DOHH2 (cell line): ENCODE measurements around the gene RFC4.

ENCODE experiments used
- H3F3A ChIP-seq: fragments of 200-600 bp; sonication (generic), shearing (Covaris generic); 2 replicates; pipeline ENCODE4 v1.6.0; 2016; ENCODE audit warnings: antibody characterized with exemption, mild to moderate bottlenecking; ENCODE audit not compliant: control insufficient read depth, insufficient read depth
- H3K27ac ChIP-seq: fragments of 200-600 bp; sonication (generic); 2 replicates; pipeline ENCODE4 v1.5.1; 2014; ENCODE audit warnings: low read depth, mild to moderate bottlenecking, low read length, moderate library complexity
- H3K27me3 ChIP-seq: fragments of 200-600 bp; sonication (generic); 2 replicates; pipeline ENCODE4 v1.6.1; 2014; ENCODE audit warnings: mild to moderate bottlenecking, low read length, mixed read lengths; ENCODE audit not compliant: control insufficient read depth
- H3K36me3 ChIP-seq: fragments of 200-600 bp; sonication (generic); 2 replicates; pipeline ENCODE4 v1.6.1; 2014; ENCODE audit warnings: mild to moderate bottlenecking, low read length, moderate library complexity, mixed read lengths; ENCODE audit not compliant: control insufficient read depth
- H3K4me1 ChIP-seq: fragments of 200-600 bp; sonication (generic); 2 replicates; pipeline ENCODE4 v1.6.1; 2014; ENCODE audit warnings: mild to moderate bottlenecking, low read length, mixed read lengths; ENCODE audit not compliant: control insufficient read depth
- H3K4me2 ChIP-seq: fragments of 200-600 bp; sonication (generic); 2 replicates; pipeline ENCODE4 v1.6.0; 2014; ENCODE audit warnings: mild to moderate bottlenecking, low read length, moderate library complexity
- H3K4me3 ChIP-seq: fragments of 200-600 bp; sonication (generic); 2 replicates; pipeline ENCODE4 v1.5.1; 2014; ENCODE audit warnings: mild to moderate bottlenecking, low read length, mixed read lengths
- H3K79me2 ChIP-seq: fragments of 200-600 bp; sonication (generic); 2 replicates; pipeline ENCODE4 v1.6.1; 2014; ENCODE audit warnings: mild to moderate bottlenecking, low read length, mixed read lengths; ENCODE audit not compliant: control insufficient read depth
- H3K9me2 ChIP-seq: fragments of 200-600 bp; sonication (generic); replicated peaks from 2 replicates; pipeline ENCODE4 v1.6.1; 2014; ENCODE audit warnings: mild to moderate bottlenecking, low read length, mixed read lengths; ENCODE audit not compliant: control insufficient read depth
- H3K9me3 ChIP-seq: fragments of 200-600 bp; sonication (generic); 2 replicates; pipeline ENCODE4 v1.6.1; 2014; ENCODE audit warnings: antibody characterized with exemption, low read length, mixed read lengths; ENCODE audit not compliant: control insufficient read depth, insufficient read depth
- H4K20me1 ChIP-seq: fragments of 200-600 bp; sonication (generic); 2 replicates; pipeline ENCODE4 v1.6.0; 2014; ENCODE audit warnings: low read depth, mild to moderate bottlenecking, antibody characterized with exemption, low read length, moderate library complexity; ENCODE audit not compliant: control insufficient read depth, insufficient read depth
- CTCF ChIP-seq: fragments of 200-600 bp; sonication (generic); IDR thresholded peaks from one replicate; pipeline ENCODE4 v1.5.1; 2014; ENCODE audit warnings: antibody characterized with exemption, mild to moderate bottlenecking, low read depth, low read length; ENCODE audit not compliant: poor library complexity, severe bottlenecking
- EZH2phosphoT487 ChIP-seq: fragments of 200-600 bp; sonication (generic); IDR thresholded peaks from 2 replicates; pipeline ENCODE4 v1.6.1; 2017; ENCODE audit warnings: borderline replicate concordance, mild to moderate bottlenecking, antibody characterized with exemption, low read length, moderate library complexity, mixed read lengths

RFC4 gene

GRCh38 chr3:186742618-186743380 lies 63.5 kb downstream of the RFC4 start:
- H3K36me3 ChIP-seq: no peaks in the 10 kb centered on the region
- 0 out of 2 replicates have a peak, but pooled peaks cover 3% of the 10 kb centered on the region for H3K27me3 ChIP-seq
- H3K4me1 ChIP-seq: 0 out of 2 replicates have a peak, but pooled peaks cover 5% of the 10 kb centered on the region
- H3K9me3 ChIP-seq: no peaks in the 10 kb centered on the region
- H4K20me1 ChIP-seq: no peaks in the 10 kb centered on the region
- H3K4me3 ChIP-seq: no peak overlapping the region
- no peak overlapping the region for H3K27ac ChIP-seq
- no peaks in the 10 kb centered on the region for H3K79me2 ChIP-seq
- H3K4me2 ChIP-seq: no peak overlapping the region
- H3K9me2 ChIP-seq: no peaks in the 10 kb centered on the region
- H3F3A ChIP-seq: no peaks in the 10 kb centered on the region
- TF ChIP-seq EZH2phosphoT487 (no peak), CTCF (no peak)
